Effector CD4-positive, alpha-beta T cell (primary cell): ENCODE data around the gene REL.
A peak's percentile ranks its signal among the peaks of the same experiment; 100 is the strongest.
"Not testable (repeated sequence)": the region's sequence is repeated elsewhere in the genome, so short reads cannot be mapped to it uniquely, and the experiment has no call there.

ENCODE experiments used
- DNase-seq: peaks from one replicate; pipeline ENCODE4 v3.0.0-alpha.2; 2020
- total RNA-seq: gene quantifications from one replicate; lab custom pipeline; 2026; lab: John Stamatoyannopoulos, UW

The REL gene
- 266 reads per million, percentile 94 among the genes with 10 or more reads in this experiment for total RNA-seq

- DNase-seq: peak; percentile 84
Measured at GRCh38 chr2:60881047-60881932, at the start of gene REL. REL (plus strand) TSS chr2:60881574; CDS start chr2:60881841, 267 bp downstream.

- DNase-seq: no peak
Measured at GRCh38 chr2:60831921-60832320, 49.5 kb upstream of the REL start.

GRCh38 chr2:60832621-60833020, 48.8 kb upstream of the REL start:
- DNase-seq: no peak

DNA sequence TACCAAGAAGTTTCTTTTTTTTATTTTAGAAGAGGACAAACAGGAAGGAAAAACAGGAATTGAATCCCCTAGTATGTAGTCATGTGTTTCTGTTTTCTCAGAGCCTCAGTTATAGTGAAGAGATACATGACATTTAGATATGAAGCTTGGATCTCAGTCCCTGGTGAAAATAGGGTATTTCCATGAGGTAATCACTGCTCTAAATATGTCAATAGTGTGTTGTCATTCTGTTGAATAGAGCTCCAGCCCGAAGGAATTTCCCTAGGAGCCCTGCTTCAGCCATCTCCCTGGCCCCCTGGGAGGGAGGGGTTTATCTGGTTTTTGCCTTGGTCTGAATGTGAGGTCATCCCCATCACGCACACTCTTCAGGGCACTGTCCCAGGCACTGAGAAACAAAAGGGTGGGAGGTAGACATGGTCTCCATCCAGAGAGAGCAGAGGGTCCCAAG, 47.1 kb upstream of the REL start:
- DNase-seq: no peak

GRCh38 chr2:60836491-60836890, 44.9 kb upstream of the REL start:
- no peak for DNase-seq

GRCh38 chr2:60837123-60837522, 44.3 kb upstream of the REL start:
- no peak for DNase-seq

- no peak for DNase-seq
Measured at GRCh38 chr2:60838481-60838880, 42.9 kb upstream of the REL start.

DNA sequence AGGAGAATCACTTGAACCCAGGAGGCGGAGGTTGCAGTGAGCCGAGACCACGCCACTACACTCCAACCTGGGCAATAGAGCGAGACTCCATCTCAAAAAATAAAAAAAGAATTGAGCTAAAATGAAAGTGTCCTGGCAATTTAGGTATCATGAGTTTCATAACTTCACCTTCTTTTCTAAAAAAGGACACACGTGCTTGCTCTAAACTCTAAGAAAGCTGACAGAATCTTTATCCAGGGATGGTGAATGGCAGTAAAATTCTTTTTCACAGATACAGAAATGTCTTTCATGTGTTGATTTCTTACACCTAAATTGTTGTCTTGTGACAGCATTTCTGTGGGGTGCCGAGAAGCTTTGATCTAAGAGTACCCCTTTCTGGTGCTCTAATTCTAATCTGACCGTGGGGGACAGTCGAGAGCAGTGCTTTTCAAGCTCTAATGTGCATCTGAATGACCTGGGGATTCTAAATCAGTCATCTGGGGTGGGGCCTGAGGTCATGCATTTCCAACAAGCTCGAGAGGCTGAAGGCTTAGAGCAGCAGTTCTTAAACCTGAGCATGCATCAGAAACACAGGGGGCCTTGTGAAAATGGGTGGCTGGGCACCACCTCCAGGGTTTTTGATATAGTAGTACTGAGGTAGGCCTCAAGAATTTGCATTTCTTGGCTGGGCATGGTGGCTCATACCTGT, 42.1 kb upstream of the REL start:
- DNase-seq: no peak

GRCh38 chr2:60840880-60841279, 40.5 kb upstream of the REL start:
- no peak for DNase-seq

DNA sequence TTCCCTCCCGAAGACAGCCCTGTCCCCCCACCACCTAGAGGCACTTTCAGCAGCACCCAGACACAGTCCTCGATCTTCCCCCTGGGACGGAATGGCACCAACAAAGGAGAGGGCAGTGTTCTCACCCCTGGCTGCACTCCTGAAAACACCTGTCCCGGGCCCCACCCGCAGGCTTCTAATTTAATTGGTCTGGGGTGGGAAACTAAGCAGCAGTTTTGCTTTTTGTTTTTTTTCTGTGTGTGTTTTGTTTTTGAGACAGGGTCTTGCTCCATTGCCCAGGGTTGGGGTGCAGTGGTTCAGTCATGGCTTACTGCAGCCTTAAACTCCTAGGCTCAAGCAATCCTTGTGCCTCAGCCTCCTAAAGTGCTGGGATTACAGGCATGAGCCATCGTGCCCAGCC, 38.4 kb upstream of the REL start:
- no peak for DNase-seq

- DNase-seq: no peak
Measured at GRCh38 chr2:60844105-60844504, 37.3 kb upstream of the REL start.

GRCh38 chr2:60847854-60848253, 33.5 kb upstream of the REL start:
- no peak for DNase-seq

- no peak for DNase-seq
Measured at GRCh38 chr2:60849187-60849586, 32.2 kb upstream of the REL start.

- no peak for DNase-seq
Measured at GRCh38 chr2:60852282-60852860, 29.0 kb upstream of the REL start.

- DNase-seq: no peak
Measured at GRCh38 chr2:60853531-60853930, 27.8 kb upstream of the REL start.

GRCh38 chr2:60855989-60856669, 25.2 kb upstream of the REL start:
- DNase-seq: no peak

- no peak for DNase-seq
Measured at GRCh38 chr2:60857056-60857455, 24.3 kb upstream of the REL start.

DNA sequence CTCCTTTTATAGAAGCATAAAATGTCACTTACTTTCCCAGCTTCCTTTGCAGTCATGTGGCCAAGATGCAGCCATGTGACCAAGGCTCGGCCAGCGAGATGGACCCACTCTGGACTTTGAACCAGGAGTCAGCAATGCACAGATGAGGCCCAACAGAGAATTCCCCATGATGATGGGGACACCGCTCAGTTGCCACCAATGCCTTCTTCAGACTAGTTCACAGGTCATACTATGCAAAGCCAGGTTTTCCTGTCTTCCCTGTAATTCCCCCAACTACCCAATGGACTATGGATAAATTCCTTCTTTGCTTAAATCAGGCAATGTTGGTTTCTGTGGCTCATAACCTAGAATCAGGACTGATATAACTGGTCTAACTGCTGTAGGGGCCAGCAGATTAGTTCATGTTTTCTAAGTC, 22.5 kb upstream of the REL start:
- DNase-seq: no peak

- DNase-seq: no peak
Measured at GRCh38 chr2:60861736-60862135, 19.6 kb upstream of the REL start.

DNA sequence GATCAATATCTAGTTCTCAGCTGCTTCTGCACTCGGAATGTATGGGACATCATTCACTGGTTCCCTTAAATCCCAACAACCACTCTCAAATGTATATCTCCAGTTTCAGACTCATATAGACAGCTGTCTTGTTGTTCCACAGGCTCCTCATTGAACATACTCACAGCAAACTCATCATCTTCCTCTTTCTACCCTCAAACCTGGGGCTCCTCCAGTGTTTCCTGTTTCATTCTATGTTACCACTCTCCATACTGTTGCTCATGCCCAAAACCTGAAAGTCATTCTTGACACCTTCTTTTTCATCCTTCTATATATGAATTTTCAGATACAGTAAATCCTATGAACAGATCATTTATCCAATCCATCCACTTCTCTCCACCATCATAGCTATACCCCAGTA, 18.7 kb upstream of the REL start:
- DNase-seq: no peak

GRCh38 chr2:60865361-60865760, 16.0 kb upstream of the REL start:
- not testable (repeated sequence) for DNase-seq

GRCh38 chr2:60867007-60867406, 14.4 kb upstream of the REL start:
- DNase-seq: no peak

GRCh38 chr2:60867848-60868247, 13.5 kb upstream of the REL start:
- no peak for DNase-seq
